Adrenal gland (tissue), 12 donors: ENCODE results near the gene SOS1. TPM values are rescaled to one million over a fixed set of nuclear protein-coding genes. Genes with fewer than 3 reads are reported as not detected.

Source experiments
- DNase-seq, 7 donors: peaks; one replicate each; pipeline ENCODE4 v3.0.0-alpha.2; 2019 to 2020
- H3K27ac ChIP-seq, 5 donors: fragments of 200-600 bp; sonication (generic) in 4 of 5; 1 replicate in 3 of 5; 2 replicates in 2 of 5; pipeline versions ENCODE4 v1.5.1 to v1.8.0; 2016 to 2020; ENCODE audit warnings: mild to moderate bottlenecking in 1 of 5
- H3K27me3 ChIP-seq: fragments of 200-600 bp; 2 replicates; pipeline ENCODE4 v1.8.0; 2021
- H3K36me3 ChIP-seq, 2 donors: fragments of 200-600 bp; replicated peaks in 1 of 2; 1 replicate in 1 of 2; 2 replicates in 1 of 2; pipeline versions ENCODE4 v1.5.1 to v1.8.0; 2018 to 2022
- H3K4me1 ChIP-seq, 2 donors: fragments of 200-600 bp; replicated peaks in 1 of 2; 1 replicate in 1 of 2; 2 replicates in 1 of 2; pipeline versions ENCODE4 v1.5.1 to v1.8.0; 2018 to 2021
- H3K4me3 ChIP-seq, 4 donors: fragments of 200-600 bp; sonication (generic) in 3 of 4; one replicate each; pipeline ENCODE4 v1.5.1; 2016 to 2018
- H3K9me3 ChIP-seq, 3 donors: fragments of 200-600 bp; sonication (generic) in 1 of 3; replicated peaks in 1 of 3; 1 replicate in 2 of 3; 2 replicates in 1 of 3; pipeline versions ENCODE4 v1.5.1 to v1.8.0; 2016 to 2021
- CTCF ChIP-seq, 6 experiments: fragments of 450-650 bp in 4 of 6; fragments of 200-600 bp in 2 of 6; sonication (generic) in 1 of 6; IDR thresholded peaks; 1 replicate in 5 of 6; 2 replicates in 1 of 6; pipeline versions ENCODE4 v1.5.1 to v1.8.0; 2016 to 2021; ENCODE audit warnings: antibody characterized with exemption in 6 of 6, mild to moderate bottlenecking in 2 of 6, moderate library complexity in 1 of 6
- POLR2A ChIP-seq, 2 donors: fragments of 450-650 bp; IDR thresholded peaks; one replicate each; pipeline ENCODE4 v1.6.1; 2017; ENCODE audit warnings: antibody characterized with exemption in 2 of 2, mild to moderate bottlenecking in 2 of 2, moderate library complexity in 1 of 2
- WGBS, 4 donors: extraction: QIAGEN DNeasy Blood & Tissue Kit in 2 of 4; methylation state at CpG; one replicate each; pipeline versions ENCODE4 v1.1.5 to v1.1.7; 2013 to 2017; 5-methylcytosine and 5-hydroxymethylcytosine counted together
- intact Hi-C, 2 donors: fragments of 100-400 bp; cut with DNase I; formaldehyde crosslinking; loops; one replicate each; pipeline versions ENCODE4 v1.14.1 to v1.15.0; 2022 to 2023
- polyA plus RNA-seq, 3 donors: library from polyadenylated mRNA; stranded (reverse); fragments of 200-250 nt in 2 of 3; fragments of 350-450 nt in 1 of 3; fragmentation: Illumina TruSeq in 1 of 3; extraction: RNeasy Lipid Tissue Mini Kit (QIAGEN cat#74804) in 1 of 3; gene quantifications; one replicate each; pipeline ENCODE4 v1.2.3, GENCODE V29; 2013 to 2014
- total RNA-seq, 9 donors: library from RNA; depleted of rRNA in 4 of 9; stranded (reverse); fragments of >200 nt in 4 of 9; fragments of 120-200 nt in 1 of 9; fragmentation: NEBNext Ultra II Directional in 1 of 9; extraction: Animal tissue kit (Norgen Biotek cat#: 25700) in 1 of 9; gene quantifications; one replicate each; pipeline versions ENCODE4 v1.1.0 to v1.2.4, GENCODE V29; 2013 to 2023
- donor health status: healthy with polysubstance abuse.
- donor health status: Bipolar disorder and iron deficiency.
- donor health status: DM: yes; HTN: yes; CAD: no.
- donor health status: DM: no; HTN: no; CAD: no.
- donor health status: DM: no; HTN: no; CAD: no.
- donor health status: DM: yes; HTN: yes; CAD: no.

Gene SOS1
- total and polyA plus RNA-seq, 12 donors = 6.4 to 42.0 (median 26.5) TPM

- H3K27ac ChIP-seq = no peak overlapping the region
- no peak for TF ChIP-seq POLR2A (IDR thresholded peaks at IDR 0.05)
- no peak for TF ChIP-seq CTCF (IDR thresholded peaks at IDR 0.05)
- H3K4me3 ChIP-seq = no peak overlapping the region
- no peak for DNase-seq
- H3K9me3 ChIP-seq = no peaks in the 10 kb centered on the region
- H3K36me3 ChIP-seq = peaks cover 0 to 5% of the 10 kb centered on the region in 2 donors
- H3K4me1 ChIP-seq = no peaks in the 10 kb centered on the region
- H3K27me3 ChIP-seq = no peaks in the 10 kb centered on the region
- intact Hi-C loops = no loop called here
Measured at GRCh38 chr2:39027421-39027820, 93.4 kb downstream of the SOS1 start.

- H3K9me3 ChIP-seq = no peaks in the 10 kb centered on the region
- H3K4me3 ChIP-seq = no peak overlapping the region
- intact Hi-C loops = no loop called here
- H3K4me1 ChIP-seq = no peaks in the 10 kb centered on the region
- H3K27ac ChIP-seq = no peak overlapping the region
- no peak for DNase-seq
- no peak for TF ChIP-seq CTCF (IDR thresholded peaks at IDR 0.05)
- TF ChIP-seq POLR2A (IDR thresholded peaks at IDR 0.05) = no peak
- 85 to 90% (median 87%) methylated on average over 4 of the region's 4 CpGs for WGBS, 4 donors
- H3K36me3 ChIP-seq = peaks cover 0 to 6% of the 10 kb centered on the region in 2 donors
- H3K27me3 ChIP-seq = no peaks in the 10 kb centered on the region
Measured at GRCh38 chr2:39024833-39025232, 96.0 kb downstream of the SOS1 start.

GRCh38 chr2:39023649-39024048, 97.2 kb downstream of the SOS1 start:
- peaks cover 0 to 6% of the 10 kb centered on the region in 2 donors for H3K36me3 ChIP-seq
- DNase-seq = no peak
- intact Hi-C loops = no loop called here
- no peak for TF ChIP-seq POLR2A (IDR thresholded peaks at IDR 0.05)
- no peak for TF ChIP-seq CTCF (IDR thresholded peaks at IDR 0.05)
- H3K27me3 ChIP-seq = no peaks in the 10 kb centered on the region
- H3K9me3 ChIP-seq = no peaks in the 10 kb centered on the region
- H3K27ac ChIP-seq = no peak overlapping the region
- no peak overlapping the region for H3K4me3 ChIP-seq
- WGBS, 4 donors = 60 to 72% (median 68%) methylated on average over 3 of the region's 3 CpGs
- no peaks in the 10 kb centered on the region for H3K4me1 ChIP-seq

DNA sequence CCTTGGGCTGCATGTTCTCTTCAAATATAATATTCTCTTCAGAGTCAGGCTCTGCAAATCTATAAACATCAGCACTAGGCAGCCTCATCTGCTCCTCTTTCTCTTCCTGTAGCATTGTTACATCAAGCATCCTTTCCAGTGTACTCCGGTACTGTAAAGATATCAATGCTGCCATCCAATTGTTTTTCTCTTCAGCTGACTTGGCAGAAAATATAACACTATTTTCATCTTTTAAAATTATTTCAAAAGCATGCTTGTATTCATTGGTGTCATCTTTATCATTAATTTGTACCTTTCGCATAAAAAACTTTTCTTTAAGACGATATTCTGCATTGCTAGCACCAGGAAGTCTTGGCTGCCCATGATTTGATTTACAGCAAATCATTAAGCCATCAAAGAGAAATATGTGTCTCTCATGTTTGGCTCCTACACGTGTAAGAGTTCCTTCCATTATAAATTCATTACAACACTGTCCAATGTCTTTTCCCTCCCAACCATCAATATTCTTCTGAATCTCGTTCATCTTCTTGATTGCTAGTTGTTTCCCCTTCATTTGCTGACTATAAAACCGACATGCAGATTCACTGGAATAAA, 98.1 kb downstream of the SOS1 start:
- TF ChIP-seq POLR2A (IDR thresholded peaks at IDR 0.05) (no peak), CTCF (IDR thresholded peaks at IDR 0.05) (no peak)
- Histone ChIP-seq H3K27ac (no peak overlapping the region), H3K4me1 (no peaks in the 10 kb centered on the region), H3K27me3 (no peaks in the 10 kb centered on the region), H3K36me3 (peaks cover 0 to 6% of the 10 kb centered on the region in 2 donors), H3K9me3 (no peaks in the 10 kb centered on the region), H3K4me3 (no peak overlapping the region)
- DNase-seq = no peak
- WGBS, 4 donors = 77 to 82% (median 79%) methylated on average over 6 of the region's 6 CpGs
- intact Hi-C loops = no loop called here
